Testis (tissue), 2 donors: Measurements from ENCODE around the gene DRG2.

ENCODE experiments used
- POLR2A ChIP-seq: fragments of 450-650 bp; IDR thresholded peaks from one replicate; pipeline ENCODE4 v1.6.1; 2017; ENCODE audit warnings: antibody characterized with exemption, mild to moderate bottlenecking, moderate library complexity
- TF ChIP-seq, protein P1 (sequence below), 3 experiments: fragments of 450-650 bp in 2 of 3; fragments of 200-600 bp in 1 of 3; sonication (generic) in 1 of 3; IDR thresholded peaks; one replicate each; pipeline ENCODE4 v1.5.1; 2016 to 2019; ENCODE audit warnings: antibody characterized with exemption in 3 of 3, mild to moderate bottlenecking in 2 of 3, moderate library complexity in 1 of 3

DNA sequence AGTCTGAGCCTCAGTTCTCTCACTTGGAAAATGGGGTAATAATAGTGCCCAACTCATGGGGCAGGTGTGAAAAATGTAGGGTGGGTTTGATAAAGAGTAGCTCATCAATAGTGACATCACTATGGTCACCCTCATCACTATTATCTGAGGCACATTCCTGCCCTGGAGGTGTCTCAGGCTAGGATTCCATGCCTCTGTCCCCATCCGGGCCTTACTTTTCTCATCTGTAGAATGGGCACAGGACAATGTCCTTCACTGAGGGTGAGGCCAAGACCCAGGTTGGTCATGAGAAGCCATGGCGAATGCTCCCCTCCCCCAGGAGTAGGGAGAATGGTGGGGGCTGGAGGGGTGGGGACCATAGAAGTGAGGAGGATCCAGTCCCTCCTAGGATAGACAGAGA is 51.3 kb downstream of the DRG2 start:
- TF ChIP-seq, protein P1, sequence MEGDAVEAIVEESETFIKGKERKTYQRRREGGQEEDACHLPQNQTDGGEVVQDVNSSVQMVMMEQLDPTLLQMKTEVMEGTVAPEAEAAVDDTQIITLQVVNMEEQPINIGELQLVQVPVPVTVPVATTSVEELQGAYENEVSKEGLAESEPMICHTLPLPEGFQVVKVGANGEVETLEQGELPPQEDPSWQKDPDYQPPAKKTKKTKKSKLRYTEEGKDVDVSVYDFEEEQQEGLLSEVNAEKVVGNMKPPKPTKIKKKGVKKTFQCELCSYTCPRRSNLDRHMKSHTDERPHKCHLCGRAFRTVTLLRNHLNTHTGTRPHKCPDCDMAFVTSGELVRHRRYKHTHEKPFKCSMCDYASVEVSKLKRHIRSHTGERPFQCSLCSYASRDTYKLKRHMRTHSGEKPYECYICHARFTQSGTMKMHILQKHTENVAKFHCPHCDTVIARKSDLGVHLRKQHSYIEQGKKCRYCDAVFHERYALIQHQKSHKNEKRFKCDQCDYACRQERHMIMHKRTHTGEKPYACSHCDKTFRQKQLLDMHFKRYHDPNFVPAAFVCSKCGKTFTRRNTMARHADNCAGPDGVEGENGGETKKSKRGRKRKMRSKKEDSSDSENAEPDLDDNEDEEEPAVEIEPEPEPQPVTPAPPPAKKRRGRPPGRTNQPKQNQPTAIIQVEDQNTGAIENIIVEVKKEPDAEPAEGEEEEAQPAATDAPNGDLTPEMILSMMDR (IDR thresholded peaks at IDR 0.05), result no peak
- TF ChIP-seq POLR2A, result no peak
